Measurements from ENCODE around the gene DNAJB4.
"Not testable (repeated sequence)": the region's sequence is repeated elsewhere in the genome, so short reads cannot be mapped to it uniquely, and the experiment has no call there.

DNAJB4 gene

GRCh38 chr1:77978293-77978968 is 26.3 kb upstream of the DNAJB4 start:
- peak overlapping the region; percentile 82 for H3K4me3 ChIP-seq (ENCODE audit: low read length)
- H3K27ac ChIP-seq (ENCODE audit: low read depth, low read length) = peak overlapping the region; percentile 98
- no peaks in the 10 kb centered on the region for H3K27me3 ChIP-seq (ENCODE audit: control insufficient read depth, insufficient read depth, low read length)
- peaks cover 10% of the 10 kb centered on the region for H3K4me1 ChIP-seq (ENCODE audit: control insufficient read depth, insufficient read depth, low read length)
- H3K9ac ChIP-seq (ENCODE audit: low read length) = peak overlapping the region; percentile 95
- H3K36me3 ChIP-seq (ENCODE audit: control insufficient read depth, insufficient read depth, low read length) = no peaks in the 10 kb centered on the region

GRCh38 chr1:77978969-77979876 is 25.5 kb upstream of the DNAJB4 start, which contains the start of gene FUBP1:
TSS of gene FUBP1 (minus strand) at chr1:77979072. CDS start at chr1:77979004, 68 bp downstream.
- Histone ChIP-seq H3K27me3 (ENCODE audit: control insufficient read depth, insufficient read depth, low read length) (no peaks in the 10 kb centered on the region), H3K4me3 (ENCODE audit: low read length) (peak within 1 kb of the TSS; percentile 82), H3K4me1 (ENCODE audit: control insufficient read depth, insufficient read depth, low read length) (peaks cover 10% of the 10 kb centered on the region), H3K27ac (ENCODE audit: low read depth, low read length) (peak within 1 kb of the TSS; percentile 98), H3K9ac (ENCODE audit: low read length) (peak within 1 kb of the TSS; percentile 95), H3K36me3 (ENCODE audit: control insufficient read depth, insufficient read depth, low read length) (no peaks in the 10 kb centered on the region)

DNA sequence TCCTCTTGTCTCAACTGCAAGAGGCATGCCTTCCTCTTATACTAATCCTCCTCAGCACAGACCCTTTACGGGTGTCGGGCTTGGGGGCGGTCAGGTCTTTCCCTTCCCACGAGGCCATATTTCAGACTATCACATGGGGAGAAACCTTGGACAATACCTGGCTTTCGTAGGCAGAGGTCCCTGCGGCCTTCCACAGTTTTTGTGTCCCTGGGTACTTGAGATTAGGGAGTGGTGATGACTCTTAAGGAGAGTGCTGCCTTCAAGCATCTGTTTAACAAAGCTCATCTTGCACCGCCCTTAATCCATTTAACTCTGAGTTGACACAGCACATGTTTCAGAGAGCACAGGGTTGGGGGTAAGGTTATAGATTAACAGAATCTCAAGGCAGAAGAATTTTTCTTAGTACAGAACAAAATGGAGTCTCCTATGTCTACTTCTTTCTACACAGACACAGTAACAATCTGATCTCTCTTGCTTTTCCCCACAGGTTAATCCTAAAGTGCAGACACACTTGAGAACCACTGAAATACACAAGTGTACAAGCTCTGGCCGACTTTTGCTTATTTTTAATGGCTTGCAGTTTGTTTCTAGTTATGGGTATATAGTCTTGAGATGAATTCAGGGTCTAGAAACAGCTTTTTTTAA is 21.3 kb upstream of the DNAJB4 start:
- not testable (repeated sequence) for H3K4me1 ChIP-seq (ENCODE audit: control insufficient read depth, insufficient read depth, low read length); H3K36me3 ChIP-seq (ENCODE audit: control insufficient read depth, insufficient read depth, low read length); H3K27me3 ChIP-seq (ENCODE audit: control insufficient read depth, insufficient read depth, low read length); H3K9ac ChIP-seq (ENCODE audit: low read length); H3K4me3 ChIP-seq (ENCODE audit: low read length); H3K27ac ChIP-seq (ENCODE audit: low read depth, low read length)

DNA sequence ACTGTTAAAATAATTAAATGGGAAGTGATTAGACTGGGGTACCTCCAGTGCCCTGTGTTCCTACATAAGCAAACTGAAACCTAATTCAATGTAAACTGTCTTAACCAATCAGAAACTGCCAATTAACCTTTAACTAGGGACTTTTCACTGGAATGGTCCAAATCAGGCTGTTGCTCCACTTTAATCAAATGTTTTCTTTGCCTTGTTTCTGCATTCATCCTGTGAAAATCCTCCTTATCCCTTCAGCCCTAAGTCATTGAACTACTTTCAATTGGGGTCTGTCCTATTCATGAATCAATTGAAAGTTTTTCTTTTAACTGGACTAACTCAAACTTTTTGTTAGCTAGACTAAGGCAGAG is 20.8 kb upstream of the DNAJB4 start:
- Histone ChIP-seq H3K27me3 (ENCODE audit: control insufficient read depth, insufficient read depth, low read length) (no peaks in the 10 kb centered on the region), H3K9ac (ENCODE audit: low read length) (no peak overlapping the region), H3K27ac (ENCODE audit: low read depth, low read length) (no peak overlapping the region), H3K4me1 (ENCODE audit: control insufficient read depth, insufficient read depth, low read length) (peaks cover 5% of the 10 kb centered on the region), H3K4me3 (ENCODE audit: low read length) (no peak overlapping the region), H3K36me3 (ENCODE audit: control insufficient read depth, insufficient read depth, low read length) (no peaks in the 10 kb centered on the region)

GRCh38 chr1:77984629-77985028 is 20.1 kb upstream of the DNAJB4 start:
- Histone ChIP-seq H3K27me3 (ENCODE audit: control insufficient read depth, insufficient read depth, low read length) (no peaks in the 10 kb centered on the region), H3K36me3 (ENCODE audit: control insufficient read depth, insufficient read depth, low read length) (no peaks in the 10 kb centered on the region), H3K4me3 (ENCODE audit: low read length) (no peak overlapping the region), H3K27ac (ENCODE audit: low read depth, low read length) (no peak overlapping the region), H3K9ac (ENCODE audit: low read length) (no peak overlapping the region), H3K4me1 (ENCODE audit: control insufficient read depth, insufficient read depth, low read length) (peaks cover 5% of the 10 kb centered on the region)

DNA sequence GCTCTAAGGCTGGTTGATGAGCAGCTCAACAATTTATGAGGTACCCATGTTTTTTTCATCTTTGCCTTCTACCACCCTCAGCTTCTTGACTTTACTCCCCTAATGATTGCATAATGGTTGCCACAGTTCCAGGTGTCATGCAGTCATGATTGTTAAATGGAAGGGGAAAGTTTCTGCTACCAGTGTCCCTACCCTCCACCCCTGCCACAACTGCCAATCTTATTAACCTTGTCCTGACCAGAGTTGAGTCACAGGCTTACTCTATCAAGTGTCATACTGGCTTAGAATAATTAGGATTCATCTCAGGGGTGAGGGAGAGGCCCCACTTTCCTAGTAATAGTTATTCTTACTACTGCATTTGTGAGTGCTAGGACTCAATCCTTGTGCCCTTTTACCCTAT is 17.9 kb upstream of the DNAJB4 start:
- no peak overlapping the region for H3K9ac ChIP-seq (ENCODE audit: low read length)
- H3K36me3 ChIP-seq (ENCODE audit: control insufficient read depth, insufficient read depth, low read length) = no peaks in the 10 kb centered on the region
- no peak overlapping the region for H3K4me3 ChIP-seq (ENCODE audit: low read length)
- H3K27ac ChIP-seq (ENCODE audit: low read depth, low read length) = no peak overlapping the region
- no peaks in the 10 kb centered on the region for H3K4me1 ChIP-seq (ENCODE audit: control insufficient read depth, insufficient read depth, low read length)
- no peaks in the 10 kb centered on the region for H3K27me3 ChIP-seq (ENCODE audit: control insufficient read depth, insufficient read depth, low read length)

DNA sequence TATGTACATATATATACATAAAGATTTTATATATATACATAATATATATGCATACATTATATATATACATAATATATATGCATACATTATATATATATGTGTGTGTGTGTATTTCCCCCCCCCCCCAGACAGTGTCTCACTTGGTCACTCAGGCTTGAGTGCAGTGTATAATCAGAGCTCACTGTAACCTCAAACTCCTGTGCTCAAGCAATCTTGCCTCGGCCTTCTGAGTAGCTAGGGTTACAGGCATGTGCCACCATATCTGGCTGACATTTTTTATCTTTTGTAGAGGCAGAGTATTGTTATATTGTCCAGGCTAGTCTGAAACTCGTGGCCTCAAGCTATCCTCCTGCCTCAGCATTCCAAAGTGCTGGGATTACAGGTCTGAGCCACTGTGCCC is 16.8 kb upstream of the DNAJB4 start:
- Histone ChIP-seq H3K27me3 (ENCODE audit: control insufficient read depth, insufficient read depth, low read length) (no peaks in the 10 kb centered on the region), H3K27ac (ENCODE audit: low read depth, low read length) (no peak overlapping the region), H3K9ac (ENCODE audit: low read length) (no peak overlapping the region), H3K36me3 (ENCODE audit: control insufficient read depth, insufficient read depth, low read length) (no peaks in the 10 kb centered on the region), H3K4me1 (ENCODE audit: control insufficient read depth, insufficient read depth, low read length) (no peaks in the 10 kb centered on the region), H3K4me3 (ENCODE audit: low read length) (no peak overlapping the region)

DNA sequence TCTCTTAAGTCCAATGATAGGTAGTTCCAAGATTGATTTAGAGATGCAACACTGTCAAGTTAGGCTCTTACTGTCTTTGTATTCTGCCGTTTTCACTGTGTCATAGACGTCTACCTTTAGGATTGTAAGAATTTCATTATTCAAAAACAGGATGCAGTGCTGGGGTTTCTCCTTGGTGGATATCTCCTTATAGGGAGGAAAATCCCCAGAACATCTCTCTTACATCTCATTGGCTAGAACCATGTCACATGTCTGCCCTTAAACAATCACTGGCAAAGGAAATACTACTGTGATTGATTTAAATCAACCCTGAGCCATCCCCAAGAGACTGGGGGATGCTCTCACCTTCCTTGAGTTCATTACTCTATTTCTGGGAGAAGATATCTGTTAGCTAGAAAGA is 15.0 kb upstream of the DNAJB4 start:
- Histone ChIP-seq H3K4me3 (ENCODE audit: low read length) (no peak overlapping the region), H3K9ac (ENCODE audit: low read length) (no peak overlapping the region), H3K4me1 (ENCODE audit: control insufficient read depth, insufficient read depth, low read length) (no peaks in the 10 kb centered on the region), H3K27me3 (ENCODE audit: control insufficient read depth, insufficient read depth, low read length) (no peaks in the 10 kb centered on the region), H3K36me3 (ENCODE audit: control insufficient read depth, insufficient read depth, low read length) (no peaks in the 10 kb centered on the region), H3K27ac (ENCODE audit: low read depth, low read length) (no peak overlapping the region)

DNA sequence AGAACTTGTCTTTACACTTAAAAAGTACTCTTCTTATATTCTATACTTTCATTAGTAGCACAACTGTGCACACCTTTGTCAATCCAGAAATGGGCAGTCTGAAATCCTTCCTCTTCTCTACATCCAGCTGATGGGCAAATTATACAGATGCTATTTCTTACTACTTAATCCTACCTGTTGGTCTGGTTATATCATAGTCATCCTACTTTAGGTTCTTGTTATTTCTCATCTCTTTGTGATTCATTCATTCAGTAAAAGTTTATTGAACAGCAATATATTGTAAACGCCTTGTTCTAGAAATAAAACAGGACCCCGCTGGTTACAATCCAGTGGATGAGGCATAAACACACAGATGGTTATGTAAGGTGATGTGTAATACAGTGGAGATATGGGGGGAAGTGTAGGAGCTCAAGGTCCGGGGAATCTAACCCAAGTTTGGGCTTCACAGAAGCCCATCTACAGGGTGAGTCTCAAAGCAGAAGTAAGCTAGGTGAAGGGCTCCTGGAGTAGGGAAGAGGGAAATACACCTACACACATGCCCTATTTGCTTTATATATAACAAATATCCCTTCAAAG is 14.0 kb upstream of the DNAJB4 start:
- no peaks in the 10 kb centered on the region for H3K4me1 ChIP-seq (ENCODE audit: control insufficient read depth, insufficient read depth, low read length)
- H3K4me3 ChIP-seq (ENCODE audit: low read length) = no peak overlapping the region
- no peak overlapping the region for H3K9ac ChIP-seq (ENCODE audit: low read length)
- H3K27me3 ChIP-seq (ENCODE audit: control insufficient read depth, insufficient read depth, low read length) = no peaks in the 10 kb centered on the region
- H3K27ac ChIP-seq (ENCODE audit: low read depth, low read length) = no peak overlapping the region
- H3K36me3 ChIP-seq (ENCODE audit: control insufficient read depth, insufficient read depth, low read length) = no peaks in the 10 kb centered on the region

GRCh38 chr1:77991638-77992037 is 13.1 kb upstream of the DNAJB4 start:
- H3K4me1 ChIP-seq (ENCODE audit: control insufficient read depth, insufficient read depth, low read length) = no peaks in the 10 kb centered on the region
- H3K27ac ChIP-seq (ENCODE audit: low read depth, low read length) = no peak overlapping the region
- H3K9ac ChIP-seq (ENCODE audit: low read length) = no peak overlapping the region
- H3K27me3 ChIP-seq (ENCODE audit: control insufficient read depth, insufficient read depth, low read length) = no peaks in the 10 kb centered on the region
- no peaks in the 10 kb centered on the region for H3K36me3 ChIP-seq (ENCODE audit: control insufficient read depth, insufficient read depth, low read length)
- no peak overlapping the region for H3K4me3 ChIP-seq (ENCODE audit: low read length)

DNA sequence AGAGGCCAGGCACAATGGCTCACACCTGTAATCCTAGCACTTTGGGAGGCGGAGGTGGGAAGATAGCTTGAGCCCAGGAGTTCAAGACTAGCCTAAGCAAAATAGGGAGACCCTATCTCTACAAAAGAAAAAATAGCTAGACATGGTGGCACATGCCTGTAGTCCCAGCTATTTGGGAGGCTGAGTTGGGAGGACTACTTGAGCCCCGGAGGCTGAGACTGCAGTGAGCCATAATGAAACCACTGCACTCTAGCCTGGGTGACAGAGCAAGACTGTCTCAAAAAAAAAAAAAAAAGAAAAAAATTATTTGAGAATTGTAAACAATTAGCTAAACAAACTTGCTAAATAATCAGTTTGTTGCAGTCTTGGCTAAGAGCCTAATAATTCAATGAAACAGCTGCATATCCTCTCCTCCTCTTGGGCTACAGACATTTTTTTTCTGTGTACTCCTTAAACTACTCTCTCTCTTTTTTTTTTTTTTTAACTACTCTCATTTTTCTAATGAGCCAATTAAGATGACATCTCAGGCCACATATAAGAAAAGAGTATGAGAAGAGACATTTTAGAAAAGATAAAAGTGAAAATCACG is 10.5 kb upstream of the DNAJB4 start:
- Histone ChIP-seq H3K4me3 (ENCODE audit: low read length) (no peak overlapping the region), H3K4me1 (ENCODE audit: control insufficient read depth, insufficient read depth, low read length) (no peaks in the 10 kb centered on the region), H3K9ac (ENCODE audit: low read length) (no peak overlapping the region), H3K27ac (ENCODE audit: low read depth, low read length) (no peak overlapping the region), H3K36me3 (ENCODE audit: control insufficient read depth, insufficient read depth, low read length) (no peaks in the 10 kb centered on the region), H3K27me3 (ENCODE audit: control insufficient read depth, insufficient read depth, low read length) (no peaks in the 10 kb centered on the region)

DNA sequence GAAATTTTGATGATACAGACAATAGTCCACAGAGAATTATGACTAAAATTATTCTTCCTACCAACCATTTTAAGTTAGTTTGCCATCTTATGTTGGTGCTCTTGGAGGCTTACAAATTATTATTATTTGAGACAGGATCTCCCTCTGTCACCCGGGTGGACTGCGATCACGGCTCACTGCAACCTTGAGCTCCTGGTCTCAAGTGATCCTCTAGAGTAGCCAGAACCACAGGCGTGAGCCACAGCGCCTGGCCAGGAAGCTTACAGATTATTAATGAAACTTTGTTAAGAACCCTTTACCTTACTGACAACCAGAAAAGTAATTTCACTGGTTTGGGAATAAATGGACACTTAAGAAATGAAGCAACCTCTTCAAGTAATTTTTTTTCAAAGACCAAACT is 8.0 kb upstream of the DNAJB4 start:
- Histone ChIP-seq H3K36me3 (ENCODE audit: control insufficient read depth, insufficient read depth, low read length) (no peaks in the 10 kb centered on the region), H3K27ac (ENCODE audit: low read depth, low read length) (no peak overlapping the region), H3K4me1 (ENCODE audit: control insufficient read depth, insufficient read depth, low read length) (no peaks in the 10 kb centered on the region), H3K4me3 (ENCODE audit: low read length) (no peak overlapping the region), H3K27me3 (ENCODE audit: control insufficient read depth, insufficient read depth, low read length) (no peaks in the 10 kb centered on the region), H3K9ac (ENCODE audit: low read length) (no peak overlapping the region)
